Liver (tissue), 9 donors: Measurements from ENCODE around the gene ORC3. TPM values are rescaled to one million over a fixed set of nuclear protein-coding genes. Genes with fewer than 3 reads are reported as not detected.

ENCODE experiments used
- DNase-seq: peaks from one replicate; pipeline ENCODE4 v3.0.0-alpha.2; 2017; ENCODE audit warnings: low spot score
- H3K27ac ChIP-seq, 2 donors: one replicate each; pipeline ENCODE4 v1.7.0; 2013; ENCODE audit warnings: inconsistent platforms in 2 of 2, low read length in 2 of 2, control low read depth in 1 of 2, low read depth in 1 of 2, mild to moderate bottlenecking in 1 of 2
- H3K27me3 ChIP-seq, 4 donors: one replicate each; pipeline versions ENCODE4 v1.6.1 to v1.7.0; 2013; ENCODE audit warnings: low read length in 3 of 4, inconsistent platforms in 1 of 4, mild to moderate bottlenecking in 1 of 4, moderate library complexity in 1 of 4; ENCODE audit not compliant: control insufficient read depth in 4 of 4, insufficient read depth in 4 of 4
- H3K36me3 ChIP-seq, 4 donors: one replicate each; pipeline versions ENCODE4 v1.6.1 to v1.7.0; 2013; ENCODE audit warnings: low read length in 3 of 4, mild to moderate bottlenecking in 3 of 4, low read depth in 1 of 4, moderate library complexity in 1 of 4; ENCODE audit not compliant: control insufficient read depth in 4 of 4, insufficient read depth in 3 of 4
- H3K4me1 ChIP-seq, 4 donors: one replicate each; pipeline versions ENCODE4 v1.6.1 to v1.7.0; 2013; ENCODE audit warnings: low read length in 3 of 4, mild to moderate bottlenecking in 3 of 4, moderate library complexity in 1 of 4; ENCODE audit not compliant: control insufficient read depth in 4 of 4, insufficient read depth in 4 of 4
- H3K4me3 ChIP-seq, 3 donors: one replicate each; pipeline versions ENCODE4 v1.6.1 to v1.7.0; 2013; ENCODE audit warnings: low read length in 3 of 3, control low read depth in 1 of 3, low read depth in 1 of 3, mild to moderate bottlenecking in 1 of 3
- H3K9ac ChIP-seq, 2 donors: one replicate each; pipeline ENCODE4 v1.7.0; 2013; ENCODE audit warnings: low read length in 2 of 2, mild to moderate bottlenecking in 2 of 2, moderate library complexity in 2 of 2, control low read depth in 1 of 2, low read depth in 1 of 2
- H3K9me3 ChIP-seq, 4 donors: one replicate each; pipeline versions ENCODE4 v1.6.1 to v1.7.0; 2013; ENCODE audit warnings: low read length in 3 of 4; ENCODE audit not compliant: control insufficient read depth in 4 of 4
- ATF3 ChIP-seq: IDR thresholded peaks from 2 replicates; pipeline ENCODE4 v1.6.1; 2016; ENCODE audit warnings: antibody characterized with exemption
- CTCF ChIP-seq: fragments of 150-350 bp; IDR thresholded peaks from 2 replicates; pipeline ENCODE4 v1.5.1; 2017; ENCODE audit warnings: improper control_type of control experiment, low read depth, low read length; ENCODE audit not compliant: missing input control
- EGR1 ChIP-seq, 2 donors: IDR thresholded peaks; 2 replicates each; pipeline ENCODE4 v1.6.1; 2016 to 2018; ENCODE audit warnings: antibody characterized with exemption in 2 of 2, low read depth in 2 of 2
- FOXA2 ChIP-seq: IDR thresholded peaks from 2 replicates; pipeline ENCODE4 v1.6.1; 2016; ENCODE audit warnings: antibody characterized with exemption
- HNF4A ChIP-seq, 2 donors: conservative IDR thresholded peaks; 2 replicates each; pipeline ENCODE4 v1.6.1; 2016; ENCODE audit warnings: antibody characterized with exemption in 2 of 2, mild to moderate bottlenecking in 2 of 2
- JUND ChIP-seq, 2 donors: IDR thresholded peaks; 2 replicates each; pipeline ENCODE4 v1.6.1; 2016; ENCODE audit warnings: antibody characterized with exemption in 2 of 2
- MAX ChIP-seq: IDR thresholded peaks from 2 replicates; pipeline ENCODE4 v1.6.1; 2016; ENCODE audit warnings: antibody characterized with exemption
- NR2F2 ChIP-seq: IDR thresholded peaks from 2 replicates; pipeline ENCODE4 v1.6.1; 2016; ENCODE audit warnings: antibody characterized with exemption
- RAD21 ChIP-seq, 2 donors: IDR thresholded peaks; 2 replicates each; pipeline ENCODE4 v1.6.1; 2016; ENCODE audit warnings: antibody characterized with exemption in 2 of 2, mild to moderate bottlenecking in 2 of 2
- REST ChIP-seq: IDR thresholded peaks from 2 replicates; pipeline ENCODE4 v1.6.1; 2016; ENCODE audit warnings: antibody characterized with exemption, mild to moderate bottlenecking
- RXRA ChIP-seq, 2 donors: IDR thresholded peaks; 2 replicates each; pipeline ENCODE4 v1.6.1; 2017 to 2018; ENCODE audit warnings: antibody characterized with exemption in 2 of 2, mild to moderate bottlenecking in 1 of 2
- SP1 ChIP-seq: IDR thresholded peaks from 2 replicates; pipeline ENCODE4 v1.6.1; 2018; ENCODE audit warnings: antibody characterized with exemption, mild to moderate bottlenecking
- TAF1 ChIP-seq: conservative IDR thresholded peaks from 2 replicates; pipeline ENCODE4 v1.6.1; 2016; ENCODE audit warnings: antibody characterized with exemption, mild to moderate bottlenecking
- WGBS: extraction: QIAGEN DNeasy Blood & Tissue Kit; methylation state at CpG from one replicate; pipeline ENCODE4 v1.1.7; 2013; 5-methylcytosine and 5-hydroxymethylcytosine counted together
- polyA plus RNA-seq, 2 donors: library from polyadenylated mRNA; stranded (reverse) in 1 of 2; unstranded in 1 of 2; fragments of 200-250 nt in 1 of 2; fragments of >200 nt in 1 of 2; fragmentation: Nextera tagmentation in 1 of 2; extraction: Ambion mirVana in 1 of 2; gene quantifications; one replicate each; pipeline versions ENCODE4 v1.2.1 to v1.2.3, GENCODE V29; 2013 to 2015
- total RNA-seq, 2 donors: library from RNA; depleted of rRNA; stranded (reverse); fragments of >200 nt; gene quantifications; one replicate each; pipeline ENCODE4 v1.2.3, GENCODE V29; 2014
- donor health status: healthy.
- donor health status: healthy.
- donor health status: healthy.
- donor health status: healthy.
- donor health status: healthy.

The ORC3 gene
- total and polyA plus RNA-seq, 4 donors, result 5.2 to 14.5 (median 10.5) TPM

- no peaks in the 10 kb centered on the region for H3K27me3 ChIP-seq
- no peaks in the 10 kb centered on the region for H3K9me3 ChIP-seq
- no peaks in the 10 kb centered on the region for H3K4me1 ChIP-seq
- 100% methylated on average over 1 of the region's 1 CpG for WGBS
- TF ChIP-seq REST (no peak), FOXA2 (no peak), EGR1 (IDR thresholded peaks at IDR 0.05; ENCODE audit: low read depth in 2 of 2) (no peak), NR2F2 (no peak), RAD21 (IDR thresholded peaks at IDR 0.05) (no peak), RXRA (IDR thresholded peaks at IDR 0.05) (no peak), JUND (IDR thresholded peaks at IDR 0.05) (no peak)
- H3K9ac ChIP-seq, result no peak overlapping the region
- H3K36me3 ChIP-seq, result peaks cover 0 to 4% (median 0%) of the 10 kb centered on the region in 4 donors
- H3K4me3 ChIP-seq, result no peak overlapping the region
- no peak for DNase-seq
- H3K27ac ChIP-seq, result no peak overlapping the region
Measured at GRCh38 chr6:87630746-87631145, 40.8 kb downstream of the ORC3 start.

- Histone ChIP-seq H3K9ac (no peak overlapping the region), H3K4me3 (no peak overlapping the region), H3K27me3 (no peaks in the 10 kb centered on the region), H3K36me3 (peaks cover 0 to 9% (median 3%) of the 10 kb centered on the region in 4 donors), H3K27ac (no peak overlapping the region), H3K4me1 (no peaks in the 10 kb centered on the region), H3K9me3 (no peaks in the 10 kb centered on the region)
- no peak for DNase-seq
- WGBS, result 82% methylated on average over 3 of the region's 3 CpGs
- TF ChIP-seq REST (no peak), TAF1 (no peak), RXRA (IDR thresholded peaks at IDR 0.05) (no peak), NR2F2 (no peak), SP1 (no peak), MAX (no peak), ATF3 (no peak), RAD21 (IDR thresholded peaks at IDR 0.05) (no peak), HNF4A (conservative IDR thresholded peaks at IDR 0.05) (no peak), CTCF (no peak), FOXA2 (no peak)
Measured at GRCh38 chr6:87633851-87634250, 43.9 kb downstream of the ORC3 start.
